ENCODE results near the gene COX6B2.
A peak's percentile ranks its signal among the peaks of the same experiment; 100 is the strongest.
"Not testable (repeated sequence)": the region's sequence is repeated elsewhere in the genome, so short reads cannot be mapped to it uniquely, and the experiment has no call there.

The COX6B2 gene

GRCh38 chr19:55341171-55341588 lies 13.3 kb downstream of the COX6B2 start:
- no peak for DNase-seq

GRCh38 chr19:55340784-55341147 lies 13.8 kb downstream of the COX6B2 start:
- no peak for DNase-seq

- no peak for DNase-seq
Measured at GRCh38 chr19:55339889-55340783, 14.4 kb downstream of the COX6B2 start.

- peak; percentile 100 for DNase-seq
Measured at GRCh38 chr19:55339105-55339888, 15.2 kb downstream of the COX6B2 start, which contains the start of gene KMT5C. Gene KMT5C (plus strand): TSS chr19:55339876. CDS start chr19:55341937, 2,061 bp downstream.

- DNase-seq = no peak
Measured at GRCh38 chr19:55336101-55336500, 18.4 kb downstream of the COX6B2 start.

- DNase-seq = no peak
Measured at GRCh38 chr19:55333870-55334269, 20.6 kb downstream of the COX6B2 start.

GRCh38 chr19:55329791-55330190 lies 24.7 kb downstream of the COX6B2 start:
- DNase-seq = not testable (repeated sequence)

GRCh38 chr19:55328774-55329318 lies 25.7 kb downstream of the COX6B2 start:
- DNase-seq = not testable (repeated sequence)

- no peak for DNase-seq
Measured at GRCh38 chr19:55325172-55325571, 29.3 kb downstream of the COX6B2 start, which contains the start of gene TMEM150B. Gene TMEM150B (minus strand): TSS chr19:55325341. CDS start chr19:55321036, 4,305 bp downstream.

GRCh38 chr19:55324662-55325061 lies 29.9 kb downstream of the COX6B2 start:
- DNase-seq = no peak

GRCh38 chr19:55322204-55322885 lies 32.2 kb downstream of the COX6B2 start:
- DNase-seq = no peak

GRCh38 chr19:55321466-55322137 lies 32.9 kb downstream of the COX6B2 start:
- no peak for DNase-seq

- DNase-seq = no peak
Measured at GRCh38 chr19:55320844-55321419, 33.6 kb downstream of the COX6B2 start.

- DNase-seq = no peak
Measured at GRCh38 chr19:55319785-55320184, 34.7 kb downstream of the COX6B2 start.

- no peak for DNase-seq
Measured at GRCh38 chr19:55316646-55317045, 37.9 kb downstream of the COX6B2 start.

- DNase-seq = no peak
Measured at GRCh38 chr19:55315956-55316525, 38.5 kb downstream of the COX6B2 start.

GRCh38 chr19:55314396-55314795 lies 40.1 kb downstream of the COX6B2 start:
- no peak for DNase-seq

- no peak for DNase-seq
Measured at GRCh38 chr19:55312621-55313512, 41.7 kb downstream of the COX6B2 start.

- no peak for DNase-seq
Measured at GRCh38 chr19:55311797-55312196, 42.7 kb downstream of the COX6B2 start.

GRCh38 chr19:55311397-55311796 lies 43.1 kb downstream of the COX6B2 start:
- no peak for DNase-seq
